ENCODE data around the gene SGCD.

Gene SGCD

GRCh38 chr5:156326718-156327259 is at the start of gene SGCD:
Gene SGCD (plus strand): TSS chr5:156327164.
- DNase-seq (ENCODE audit: low read depth in 3 of 3) = no peak

DNA sequence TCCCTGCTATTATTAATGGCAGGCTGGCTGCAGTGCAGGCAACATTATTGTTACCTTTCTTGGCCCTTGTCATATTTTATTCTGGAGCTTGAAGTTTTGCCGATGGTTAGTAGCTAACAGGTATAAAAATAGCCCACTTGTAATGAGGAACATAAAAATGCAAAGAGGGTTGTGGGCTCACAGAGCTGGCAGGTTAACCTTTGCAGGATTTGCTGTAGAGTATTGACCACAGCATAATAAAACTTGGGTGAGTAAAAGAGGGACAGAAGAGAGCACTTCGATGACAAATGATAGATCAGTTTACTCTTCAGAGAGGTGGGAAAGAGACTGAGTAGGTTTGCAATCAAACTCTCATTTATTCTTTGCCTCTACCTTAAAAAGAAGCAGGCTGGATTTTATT is 49.7 kb upstream of the SGCD start:
- no peak for DNase-seq (ENCODE audit: low read depth in 3 of 3)

DNA sequence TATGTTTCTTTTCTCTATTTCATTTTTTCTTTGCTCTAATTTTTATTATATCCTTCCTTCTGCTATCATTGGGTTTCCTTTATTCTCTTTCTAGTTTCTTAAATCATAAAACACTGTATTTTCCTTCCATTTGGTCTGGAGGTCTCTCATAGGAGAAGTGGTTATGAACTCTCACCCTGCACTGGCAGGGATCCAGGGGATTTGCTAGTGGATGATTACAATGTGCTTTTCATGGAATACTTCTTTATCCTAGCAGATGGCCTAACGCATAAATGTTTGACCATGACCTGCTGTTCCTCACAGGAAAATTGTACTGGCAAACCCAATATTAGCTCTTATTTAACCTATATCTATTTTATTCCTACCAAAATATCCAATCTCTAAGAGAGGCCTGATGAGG is 31.5 kb upstream of the SGCD start:
- DNase-seq (ENCODE audit: low read depth in 3 of 3) = no peak

DNA sequence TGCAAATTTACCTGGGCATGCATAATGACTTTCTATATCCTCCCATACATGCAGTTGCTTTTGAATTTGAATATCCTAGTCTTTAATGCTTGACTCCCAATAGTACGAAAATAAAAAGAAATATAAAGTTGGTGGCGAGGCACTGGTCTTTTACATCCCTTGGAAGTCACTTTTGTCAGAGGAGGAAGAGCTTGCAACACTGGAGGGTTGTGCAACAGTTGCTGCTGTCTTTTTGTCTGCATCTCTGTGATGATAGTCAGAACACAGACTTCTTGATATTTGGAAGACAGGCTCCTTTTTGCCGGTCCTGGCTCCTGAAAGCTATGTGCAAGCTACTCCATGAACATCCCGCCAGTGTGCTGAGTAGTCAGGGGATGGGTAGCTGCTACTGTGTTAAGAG is 16.8 kb upstream of the SGCD start:
- DNase-seq (ENCODE audit: low read depth in 3 of 3) = no peak

- DNase-seq (ENCODE audit: low read depth in 3 of 3) = no peak
Observed at GRCh38 chr5:156312897-156313694, 13.9 kb upstream of the SGCD start.

GRCh38 chr5:156314416-156314815 is 12.5 kb upstream of the SGCD start:
- no peak for DNase-seq (ENCODE audit: low read depth in 3 of 3)

DNA sequence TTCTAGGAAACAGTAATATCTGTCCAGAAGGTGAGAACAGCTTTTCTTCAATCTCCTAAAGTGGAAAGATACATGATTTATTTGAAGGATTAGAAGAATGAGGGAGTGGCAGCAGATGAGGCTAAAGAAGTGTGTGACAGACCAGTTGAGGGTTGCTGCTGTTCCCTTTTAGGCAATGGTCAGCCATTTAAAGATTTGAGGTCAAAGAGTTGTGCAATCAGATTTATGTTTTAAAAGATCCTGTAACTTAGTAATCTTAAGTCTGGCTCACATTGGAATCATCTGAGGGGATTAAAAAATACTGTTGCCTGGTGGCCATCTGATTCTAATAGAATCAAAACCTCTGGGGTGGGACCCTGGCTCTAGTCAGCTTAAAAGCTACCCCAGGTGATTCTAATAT is 4.3 kb upstream of the SGCD start:
- DNase-seq (ENCODE audit: low read depth in 3 of 3) = no peak

DNA sequence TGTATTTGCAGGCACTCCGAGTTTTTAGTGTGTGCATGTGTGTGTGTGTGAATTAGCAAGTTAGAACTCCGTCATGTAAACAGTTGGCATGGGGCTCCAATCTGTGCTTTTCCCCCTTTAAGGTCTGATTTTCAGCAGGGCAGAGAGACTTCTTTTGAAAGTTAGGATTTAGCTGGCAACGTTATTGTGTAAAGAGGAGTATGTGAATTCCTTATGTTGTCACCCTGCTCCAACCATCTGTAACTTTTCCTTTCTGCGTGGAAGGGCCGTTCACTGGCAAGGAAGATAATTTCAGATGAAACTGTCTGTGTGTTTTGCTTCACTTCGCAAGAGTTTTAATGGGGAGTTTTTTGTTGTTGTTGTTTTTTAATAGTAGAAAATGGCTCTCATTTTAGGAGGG is 332 bp downstream of the SGCD start:
- DNase-seq (ENCODE audit: low read depth in 3 of 3) = no peak

- DNase-seq (ENCODE audit: low read depth in 3 of 3) = no peak
Observed at GRCh38 chr5:156328161-156328560, 1.2 kb downstream of the SGCD start.

DNA sequence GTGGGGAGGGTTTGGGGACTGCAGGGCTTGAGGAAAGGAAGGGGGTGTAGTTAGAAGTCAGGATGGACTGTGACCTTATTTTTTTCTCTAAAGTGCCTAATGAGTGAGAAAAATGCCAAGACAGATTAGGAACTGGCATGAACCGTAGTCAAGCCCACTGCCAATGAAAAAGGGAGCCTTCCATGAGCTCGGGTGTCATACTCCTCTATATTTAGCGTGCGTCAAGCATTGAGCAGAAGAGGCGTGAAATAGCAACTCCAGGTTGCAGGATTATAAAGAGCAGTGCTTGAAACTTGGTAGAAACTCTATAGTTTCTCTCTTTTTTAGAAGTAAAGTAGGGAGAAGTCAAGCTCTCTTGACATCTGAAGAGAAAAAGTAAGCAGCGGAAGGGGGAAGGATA is 1.8 kb downstream of the SGCD start:
- DNase-seq (ENCODE audit: low read depth in 3 of 3) = no peak

GRCh38 chr5:156329171-156329611 is 2.2 kb downstream of the SGCD start:
- DNase-seq (ENCODE audit: low read depth in 3 of 3) = no peak

DNA sequence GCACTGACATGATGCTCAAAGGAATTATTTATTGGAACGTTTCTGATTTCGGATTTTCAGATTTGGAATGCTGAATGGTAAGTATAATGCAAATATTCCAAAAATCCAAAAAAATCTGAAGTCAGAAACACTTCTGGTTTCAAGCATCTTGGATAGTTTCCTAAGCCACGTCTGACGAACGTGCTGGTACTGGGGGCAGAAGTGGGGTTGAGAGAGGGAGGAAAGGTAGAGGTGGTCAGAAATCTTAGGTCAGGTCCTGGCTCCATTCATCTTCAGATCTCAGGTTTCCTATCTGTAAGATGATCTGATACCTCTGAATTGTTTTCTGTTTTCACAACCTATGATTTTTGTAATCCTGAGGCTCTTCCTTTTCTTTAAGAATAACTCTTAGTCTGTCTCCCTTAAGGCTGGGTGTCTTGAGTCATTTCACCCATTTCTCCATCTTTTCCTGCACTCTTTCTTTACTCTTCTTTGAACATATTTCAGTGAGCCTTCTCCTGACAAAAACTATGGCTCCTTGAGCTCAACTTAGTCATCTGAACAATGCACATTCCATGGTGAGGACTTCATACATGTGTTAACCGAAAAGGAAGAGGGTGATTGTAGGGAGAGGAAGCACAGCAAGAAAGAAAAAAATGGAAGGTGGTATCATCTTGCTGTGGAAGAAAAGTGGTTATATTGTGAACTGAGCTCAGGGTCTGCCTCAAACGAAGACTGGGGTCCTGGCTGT is 3.3 kb downstream of the SGCD start:
- DNase-seq (ENCODE audit: low read depth in 3 of 3) = no peak

GRCh38 chr5:156331181-156331580 is 4.2 kb downstream of the SGCD start:
- no peak for DNase-seq (ENCODE audit: low read depth in 3 of 3)

DNA sequence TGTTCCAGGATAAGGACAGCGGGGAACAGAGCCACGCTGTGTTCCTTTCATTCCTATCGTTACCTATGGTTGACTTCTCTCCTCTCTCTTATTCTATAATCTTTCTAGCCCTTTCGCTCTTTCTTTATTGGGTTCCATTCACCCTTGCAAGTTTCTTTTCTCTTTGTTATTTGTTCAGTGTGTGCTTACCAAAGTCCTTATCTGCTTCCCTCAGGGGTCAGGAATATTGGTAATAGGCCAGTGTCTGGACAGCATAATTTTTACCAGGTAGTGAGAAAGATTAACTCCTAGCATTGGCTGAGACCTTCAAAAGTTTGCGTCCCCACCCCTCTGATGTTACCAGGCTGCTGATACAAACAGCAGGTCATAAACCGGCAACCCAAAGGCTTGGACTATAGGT is 4.9 kb downstream of the SGCD start:
- DNase-seq (ENCODE audit: low read depth in 3 of 3) = no peak

DNA sequence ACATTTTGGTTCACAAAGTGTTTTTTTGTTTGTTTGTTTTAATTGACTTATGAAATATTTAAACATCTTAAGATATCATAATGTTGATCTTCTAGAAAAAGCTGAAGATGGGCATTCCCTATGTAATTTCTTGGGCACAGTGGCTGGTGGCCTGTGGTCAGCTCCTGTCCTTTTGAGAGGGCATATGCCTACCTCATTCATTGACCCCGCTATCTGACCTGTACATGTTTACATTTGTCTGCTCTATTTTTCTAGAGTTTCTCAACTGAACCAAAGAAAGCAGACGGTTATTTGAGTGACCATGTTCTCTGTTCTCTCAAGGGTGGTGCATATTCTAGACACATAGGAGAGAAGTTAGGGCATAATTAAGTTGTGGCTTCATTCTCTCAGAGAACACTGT is 5.3 kb downstream of the SGCD start:
- DNase-seq (ENCODE audit: low read depth in 3 of 3) = no peak

DNA sequence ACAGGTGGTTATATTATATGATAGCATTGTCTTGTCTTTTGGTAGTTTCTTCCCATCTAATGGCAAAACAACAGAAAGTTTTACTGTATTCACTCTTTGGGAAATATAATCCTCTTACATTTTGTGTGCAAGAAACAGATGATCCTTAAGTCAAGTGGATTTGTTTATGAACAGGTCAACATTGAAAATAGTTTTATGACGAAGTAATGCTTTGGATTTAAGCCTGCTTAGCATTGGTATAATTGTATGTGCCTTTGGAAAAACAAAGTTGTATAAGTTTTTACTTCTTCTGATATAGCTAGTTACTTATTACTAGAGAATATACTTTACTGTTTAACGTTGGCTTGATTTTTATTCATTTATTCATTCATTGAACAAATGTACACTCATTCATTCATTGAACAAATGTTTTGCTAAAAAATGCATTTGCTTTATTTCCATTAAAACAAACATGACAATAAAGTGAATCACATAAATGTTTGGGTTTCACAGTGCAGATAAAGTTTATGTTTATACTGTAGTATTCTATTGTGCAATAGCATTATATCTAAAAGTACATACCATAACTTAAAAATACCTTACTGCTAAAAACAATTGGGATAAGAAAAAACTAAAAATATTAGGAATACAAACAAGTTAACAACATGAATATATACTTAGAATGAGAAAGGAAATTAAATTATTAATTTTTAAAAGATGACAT is 12.3 kb downstream of the SGCD start:
- no peak for DNase-seq (ENCODE audit: low read depth in 3 of 3)

DNA sequence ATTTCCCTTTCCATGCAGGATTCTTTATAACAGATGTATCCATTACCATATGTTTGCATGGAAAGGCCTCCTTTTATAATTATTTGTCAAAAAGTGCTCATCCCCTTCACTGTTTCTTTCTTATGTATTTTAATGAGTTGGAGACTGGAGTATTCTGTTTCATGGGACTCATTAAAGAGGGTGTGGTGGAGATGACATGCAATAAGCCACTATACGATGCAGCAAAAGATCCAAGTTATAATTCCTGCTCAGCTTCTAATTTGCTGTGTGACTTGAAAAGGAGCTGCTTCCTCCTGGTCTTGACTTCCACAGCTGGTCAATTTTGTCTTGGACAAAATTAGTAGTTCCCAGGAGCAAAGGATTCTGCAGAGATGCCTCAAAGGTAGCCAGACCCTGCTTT is 13.9 kb downstream of the SGCD start:
- no peak for DNase-seq (ENCODE audit: low read depth in 3 of 3)

DNA sequence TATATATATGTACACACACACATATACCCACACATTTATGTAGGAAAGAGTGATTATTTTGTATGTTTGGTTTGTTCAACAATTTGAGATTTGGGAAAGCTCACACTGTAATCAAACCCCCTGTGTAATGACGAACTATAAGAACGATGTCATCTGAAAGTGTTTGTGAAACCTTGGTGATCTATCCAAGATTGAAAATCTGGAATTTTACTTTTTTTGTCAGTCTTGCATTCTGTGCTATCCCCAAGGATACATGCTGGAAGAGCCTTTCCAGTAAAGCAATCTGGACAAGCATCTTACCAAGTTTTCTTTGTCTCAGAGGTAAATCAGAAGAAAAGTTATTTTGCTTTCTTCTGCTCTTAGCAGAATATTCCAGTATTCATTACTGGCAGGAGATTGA is 23.3 kb downstream of the SGCD start:
- DNase-seq (ENCODE audit: low read depth in 3 of 3) = no peak

GRCh38 chr5:156351423-156351822 is 24.5 kb downstream of the SGCD start:
- DNase-seq (ENCODE audit: low read depth in 3 of 3) = no peak

- DNase-seq (ENCODE audit: low read depth in 3 of 3) = no peak
Observed at GRCh38 chr5:156354571-156354970, 27.6 kb downstream of the SGCD start.

GRCh38 chr5:156356238-156356637 is 29.3 kb downstream of the SGCD start:
- DNase-seq (ENCODE audit: low read depth in 3 of 3) = no peak

GRCh38 chr5:156359476-156359875 is 32.5 kb downstream of the SGCD start:
- no peak for DNase-seq (ENCODE audit: low read depth in 3 of 3)

All from stimulated activated CD4-positive, alpha-beta T cell treated with anti-CD3 and anti-CD28 coated beads, TNF-alpha, amount 100 ng/mL, for 24 hours (primary cell).